H1 (cell line): ENCODE results near the gene ZSWIM4. TPM values are rescaled to one million over a fixed set of nuclear protein-coding genes. Genes with fewer than 3 reads are reported as not detected.

Source experiments
- CTCF ChIP-seq, 3 experiments: IDR thresholded peaks; 1 replicate in 2 of 3; 2 replicates in 1 of 3; pipeline versions ENCODE4 v1.5.1 to v1.6.1; 2011; ENCODE audit warnings: low read length in 3 of 3, mild to moderate bottlenecking in 3 of 3, inconsistent platforms in 2 of 3, low read depth in 1 of 3, moderate library complexity in 1 of 3; ENCODE audit not compliant: insufficient read depth in 1 of 3; ENCODE audit errors: control extremely low read depth in 1 of 3
- SP4 ChIP-seq: IDR thresholded peaks from 2 replicates; pipeline ENCODE4 v1.6.1; 2012; ENCODE audit warnings: low read length, inconsistent platforms
- TEAD4 ChIP-seq: IDR thresholded peaks from 2 replicates; pipeline ENCODE4 v1.6.1; 2012; ENCODE audit warnings: low read depth, low read length, inconsistent platforms, mixed read lengths
- polyA plus RNA-seq, 7 experiments: library from polyadenylated mRNA; depleted of rRNA in 3 of 7; stranded (reverse) in 5 of 7; unstranded in 2 of 7; fragments of >200 nt in 5 of 7; fragments of 200-250 nt in 2 of 7; gene quantifications; 1 replicate in 5 of 7; 2 replicates in 1 of 7; 4 replicates in 1 of 7; pipeline versions ENCODE4 v1.2.1 to v1.2.3, GENCODE V29; 2011 to 2013; ENCODE audit warnings: missing spikeins in 2 of 7, mixed read lengths in 2 of 7
- total RNA-seq: library from RNA; stranded (reverse); fragmentation: NEBNext Ultra II Directional; extraction: Animal tissue kit (Norgen Biotek cat#: 25700); gene quantifications from 2 replicates; pipeline ENCODE4 v1.2.1, GENCODE V29; 2021

The ZSWIM4 gene
- total and polyA plus RNA-seq, 2 of the 8 experiments (the other 6 are each of a cell fraction or from before 2014, with no cell fraction given): 12.2 to 31.1 TPM

- TF ChIP-seq CTCF (IDR thresholded peaks at IDR 0.05; ENCODE audit: control extremely low read depth in 1 of 3, insufficient read depth in 1 of 3, low read depth in 1 of 3, low read length in 3 of 3): no peak
- TF ChIP-seq TEAD4: no peak
- no peak for TF ChIP-seq SP4
- TF ChIP-seq, all 59 proteins: peak for 0
Measured at GRCh38 chr19:13835791-13836723, 40.8 kb downstream of the ZSWIM4 start (continued).
